Uterus (tissue), 2 donors: Measurements from ENCODE around the gene PIEZO2.
"Not testable (repeated sequence)": the region's sequence is repeated elsewhere in the genome, so short reads cannot be mapped to it uniquely, and the experiment has no call there.

Source experiments
- CTCF ChIP-seq, 4 experiments: fragments of 200-600 bp in 2 of 4; fragments of 450-650 bp in 2 of 4; sonication (generic) in 2 of 4; IDR thresholded peaks; one replicate each; pipeline ENCODE4 v1.5.1; 2016 to 2019; ENCODE audit warnings: antibody characterized with exemption in 4 of 4, mild to moderate bottlenecking in 2 of 4, moderate library complexity in 1 of 4
- POLR2A ChIP-seq, 2 donors: fragments of 450-650 bp; IDR thresholded peaks; one replicate each; pipeline ENCODE4 v1.6.1; 2016; ENCODE audit warnings: antibody characterized with exemption in 2 of 2, mild to moderate bottlenecking in 1 of 2, moderate library complexity in 1 of 2

GRCh38 chr18:10642915-10643524 lies 506.3 kb downstream of the PIEZO2 start:
- not testable (repeated sequence) for TF ChIP-seq CTCF, POLR2A (IDR thresholded peaks at IDR 0.05)
